Skeletal muscle tissue (tissue), 4 donors: ENCODE measurements around the gene GNAI2. TPM values are rescaled to one million over a fixed set of nuclear protein-coding genes. Genes with fewer than 3 reads are reported as not detected.
A peak's percentile ranks its signal among the peaks of the same experiment; 100 is the strongest.

Source experiments
- H3K27ac ChIP-seq: one replicate; pipeline ENCODE4 v1.7.0; 2013; ENCODE audit warnings: mild to moderate bottlenecking, low read depth, low read length, inconsistent platforms
- H3K27me3 ChIP-seq, 3 donors: one replicate each; pipeline ENCODE4 v1.7.0; 2013; ENCODE audit warnings: low read length in 3 of 3; ENCODE audit not compliant: control insufficient read depth in 3 of 3, insufficient read depth in 3 of 3
- H3K36me3 ChIP-seq, 3 donors: one replicate each; pipeline ENCODE4 v1.7.0; 2013; ENCODE audit warnings: low read length in 3 of 3; ENCODE audit not compliant: control insufficient read depth in 3 of 3, insufficient read depth in 3 of 3
- H3K4me1 ChIP-seq, 3 donors: one replicate each; pipeline ENCODE4 v1.7.0; 2013; ENCODE audit warnings: low read length in 3 of 3, mild to moderate bottlenecking in 3 of 3; ENCODE audit not compliant: control insufficient read depth in 3 of 3, insufficient read depth in 3 of 3
- H3K4me3 ChIP-seq, 3 donors: one replicate each; pipeline ENCODE4 v1.7.0; 2013; ENCODE audit warnings: low read length in 3 of 3
- H3K9ac ChIP-seq, 3 donors: one replicate each; pipeline ENCODE4 v1.7.0; 2013; ENCODE audit warnings: low read length in 3 of 3, mild to moderate bottlenecking in 3 of 3, moderate library complexity in 2 of 3, low read depth in 1 of 3
- H3K9me3 ChIP-seq, 3 donors: one replicate each; pipeline ENCODE4 v1.7.0; 2013; ENCODE audit warnings: low read length in 3 of 3; ENCODE audit not compliant: control insufficient read depth in 3 of 3
- total RNA-seq: library from RNA; depleted of rRNA; stranded (reverse); fragments of >200 nt; gene quantifications from one replicate; pipeline ENCODE4 v1.2.3, GENCODE V29; 2014
- donor health status: Osteomylitis.

The GNAI2 gene
- total RNA-seq, 1 donor from 2014 or later, result 78.8 TPM

GRCh38 chr3:50293079-50293801 lies 57.2 kb downstream of the GNAI2 start:
- Histone ChIP-seq H3K27me3 (no peaks in the 10 kb centered on the region), H3K4me3 (peak overlapping the region; percentile 82 to 90 (median 85)), H3K36me3 (peaks cover 21 to 28% (median 25%) of the 10 kb centered on the region in 3 donors), H3K27ac (peak overlapping the region; percentile 97), H3K9ac (peak overlapping the region; percentile 77 to 98 (median 92)), H3K9me3 (no peaks in the 10 kb centered on the region), H3K4me1 (peaks cover 23 to 44% (median 26%) of the 10 kb centered on the region in 3 donors)

GRCh38 chr3:50294089-50294488 lies 58.1 kb downstream of the GNAI2 start:
- Histone ChIP-seq H3K27ac (no peak overlapping the region), H3K4me3 (no peak overlapping the region), H3K36me3 (peaks cover 13 to 19% (median 16%) of the 10 kb centered on the region in 3 donors), H3K9ac (no peak overlapping the region), H3K9me3 (no peaks in the 10 kb centered on the region), H3K4me1 (peaks cover 32 to 52% (median 34%) of the 10 kb centered on the region in 3 donors), H3K27me3 (no peaks in the 10 kb centered on the region)

DNA sequence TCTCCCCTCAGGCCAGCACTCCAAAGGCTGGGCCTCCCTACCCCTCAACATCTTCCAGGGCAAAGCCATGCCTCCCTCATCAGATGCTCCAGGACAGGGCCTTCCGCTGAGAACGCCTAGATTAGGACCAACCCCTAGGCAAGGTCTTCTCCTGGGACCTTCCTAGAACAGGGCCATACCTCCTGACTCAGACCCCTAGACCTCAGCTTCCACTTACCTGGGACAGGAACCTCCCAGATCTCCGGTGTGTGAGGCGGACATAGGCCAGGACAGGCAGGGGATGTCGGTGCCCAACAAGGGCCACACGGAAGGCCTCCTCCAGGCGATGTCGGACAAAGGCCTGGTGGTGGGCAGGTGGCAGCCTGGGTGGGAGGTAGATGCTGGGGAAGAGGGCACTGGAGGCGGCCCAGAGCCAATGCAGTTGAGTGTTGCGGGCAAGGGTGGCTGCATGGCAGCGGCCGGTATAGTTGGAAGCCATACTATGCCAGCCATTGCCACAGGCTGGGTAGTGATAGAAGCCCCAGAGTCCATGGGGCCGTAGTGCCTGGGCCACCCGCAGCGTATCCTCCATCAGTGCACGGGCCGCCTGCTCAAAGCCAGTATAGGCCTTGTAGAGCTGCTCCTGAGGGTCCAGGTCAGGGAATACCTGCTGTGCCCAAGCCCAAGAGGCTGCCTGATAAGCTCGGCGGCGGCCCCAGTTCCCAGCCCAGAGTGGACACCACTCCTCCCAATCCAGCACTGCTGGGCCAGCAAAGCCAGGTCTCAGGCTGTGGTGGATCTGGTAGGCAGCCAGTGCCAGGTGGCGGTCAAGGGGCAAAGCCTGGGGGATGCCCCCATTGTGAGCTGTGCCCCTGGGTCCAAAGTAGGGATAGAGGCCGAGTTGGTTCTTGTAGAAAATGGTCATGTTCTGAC lies 58.7 kb downstream of the GNAI2 start:
- Histone ChIP-seq H3K27ac (no peak overlapping the region), H3K27me3 (no peaks in the 10 kb centered on the region), H3K4me1 (peaks cover 34 to 54% (median 36%) of the 10 kb centered on the region in 3 donors), H3K9ac (no peak overlapping the region), H3K36me3 (peaks cover 6 to 12% (median 10%) of the 10 kb centered on the region in 3 donors), H3K4me3 (no peak overlapping the region), H3K9me3 (no peaks in the 10 kb centered on the region)

GRCh38 chr3:50295553-50296431 lies 59.8 kb downstream of the GNAI2 start:
- Histone ChIP-seq H3K4me3 (no peak overlapping the region), H3K4me1 (peaks cover 44 to 55% (median 45%) of the 10 kb centered on the region in 3 donors), H3K9ac (no peak overlapping the region), H3K27me3 (no peaks in the 10 kb centered on the region), H3K36me3 (peaks cover 0 to 4% (median 2%) of the 10 kb centered on the region in 3 donors), H3K9me3 (no peaks in the 10 kb centered on the region), H3K27ac (no peak overlapping the region)

DNA sequence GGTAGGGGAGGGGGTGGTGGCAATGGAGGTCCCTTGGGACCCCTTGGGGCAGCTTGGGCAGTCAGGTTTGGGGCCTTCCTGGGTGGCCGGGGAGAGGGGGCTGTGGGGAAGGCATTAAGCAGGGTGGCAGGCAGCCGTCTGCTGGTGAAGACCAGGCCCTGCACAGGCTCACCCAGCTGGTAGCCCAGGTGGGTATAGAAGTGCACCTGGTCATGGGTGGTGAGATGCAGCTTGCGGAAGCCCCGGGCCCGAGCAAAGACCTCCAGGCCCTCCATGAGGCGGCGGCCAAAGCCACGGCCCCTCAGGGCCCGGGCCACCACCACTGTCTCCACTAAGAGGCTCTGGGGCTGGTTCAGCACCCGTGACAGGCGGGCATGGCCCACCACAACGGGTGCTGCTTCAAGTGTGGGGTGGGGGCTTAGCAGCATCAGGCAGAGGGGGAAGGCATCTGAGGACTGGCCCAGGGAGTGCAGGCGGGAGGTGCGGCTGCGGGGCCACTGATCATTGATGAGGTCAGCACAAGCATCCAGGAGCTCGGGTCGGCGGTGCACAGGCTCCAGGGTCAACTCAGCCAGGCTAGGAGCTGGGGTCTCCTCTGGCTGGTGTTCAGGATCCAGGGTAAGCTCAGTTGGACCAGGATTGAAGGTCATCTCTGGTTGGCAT lies 60.8 kb downstream of the GNAI2 start:
- Histone ChIP-seq H3K9ac (no peak overlapping the region), H3K36me3 (peaks cover 0 to 5% (median 4%) of the 10 kb centered on the region in 3 donors), H3K27ac (no peak overlapping the region), H3K4me3 (no peak overlapping the region), H3K9me3 (no peaks in the 10 kb centered on the region), H3K4me1 (peaks cover 40 to 49% (median 42%) of the 10 kb centered on the region in 3 donors), H3K27me3 (no peaks in the 10 kb centered on the region)

GRCh38 chr3:50297384-50297775 lies 61.4 kb downstream of the GNAI2 start:
- no peak overlapping the region for H3K27ac ChIP-seq
- H3K4me1 ChIP-seq, result peaks cover 43 to 54% (median 47%) of the 10 kb centered on the region in 3 donors

GRCh38 chr3:50297896-50298725 lies 62.1 kb downstream of the GNAI2 start:
- peak overlapping the region; percentile 88 for H3K27ac ChIP-seq
- H3K36me3 ChIP-seq, result peaks cover 0 to 5% (median 4%) of the 10 kb centered on the region in 3 donors
- no peaks in the 10 kb centered on the region for H3K27me3 ChIP-seq
- H3K9me3 ChIP-seq, result no peaks in the 10 kb centered on the region
- peaks cover 44 to 55% (median 48%) of the 10 kb centered on the region in 3 donors for H3K4me1 ChIP-seq
- H3K9ac ChIP-seq, result peak overlapping the region; percentile 79 to 98 (median 93)
- H3K4me3 ChIP-seq, result peak overlapping the region; percentile 96 to 98 (median 98)

More at GRCh38 chr3:50297384-50297775, 61.4 kb downstream of the GNAI2 start:
- H3K9ac ChIP-seq, result peak overlapping the region in 1 of 3 donors; percentile 16
- H3K36me3 ChIP-seq, result peaks cover 0 to 5% (median 4%) of the 10 kb centered on the region in 3 donors
- no peaks in the 10 kb centered on the region for H3K27me3 ChIP-seq
- H3K4me3 ChIP-seq, result no peak overlapping the region
- no peaks in the 10 kb centered on the region for H3K9me3 ChIP-seq

DNA sequence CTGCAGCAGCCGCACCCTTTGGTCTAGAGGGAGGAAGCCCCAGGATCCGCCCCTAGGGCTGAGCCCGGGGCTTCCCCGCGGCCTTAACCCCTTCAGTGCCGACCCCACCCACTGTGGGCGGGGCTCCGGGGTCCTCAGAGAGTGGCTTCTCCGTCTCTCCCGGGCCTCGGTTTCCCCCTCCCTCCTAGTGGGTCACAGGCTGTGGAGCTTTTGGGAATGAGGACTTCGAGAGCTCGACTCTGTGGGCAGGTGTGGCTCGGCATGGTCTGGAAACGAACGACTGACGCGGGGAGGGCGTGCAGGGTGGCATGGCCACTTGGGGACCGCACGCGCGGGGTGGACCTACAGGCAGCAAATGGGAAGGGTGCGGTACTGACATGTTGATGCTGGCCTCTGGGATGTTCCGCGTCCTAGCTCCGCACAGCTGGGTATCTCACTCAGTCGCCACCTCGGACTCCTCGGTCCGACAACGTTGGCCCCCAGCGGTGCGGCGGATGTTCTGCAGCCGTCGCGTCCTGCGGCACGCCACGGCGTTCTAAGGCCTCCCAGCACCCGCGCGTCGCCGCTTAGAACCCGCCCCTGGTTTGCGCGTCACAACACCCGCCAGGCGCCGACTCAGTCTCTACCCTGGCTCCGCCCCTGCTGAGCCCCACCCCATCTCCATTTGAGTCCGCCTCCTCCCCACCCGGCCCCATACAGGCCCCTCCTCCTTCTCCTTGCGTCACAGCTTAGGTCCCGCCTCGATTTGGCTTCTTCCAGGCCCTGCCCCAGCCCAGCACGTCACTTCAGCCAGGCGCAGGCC lies 63.0 kb downstream of the GNAI2 start, which contains the start of the genes HYAL3 and NAA80:
Gene HYAL3, minus strand, starts transcription at position 570 of the 802 bp plus-strand sequence. CDS start 3,803 bp downstream, outside the sequence.
Gene NAA80, minus strand, starts transcription at position 570 of the 802 bp plus-strand sequence. CDS start 1,942 bp downstream, outside the sequence.
- peak within 1 kb of the TSS; percentile 96 to 98 (median 98) for H3K4me3 ChIP-seq
- H3K27ac ChIP-seq, result peak within 1 kb of the TSS; percentile 88
- H3K9me3 ChIP-seq, result no peaks in the 10 kb centered on the region
- H3K27me3 ChIP-seq, result no peaks in the 10 kb centered on the region
- peak within 1 kb of the TSS; percentile 83 to 98 (median 94) for H3K9ac ChIP-seq
- peaks cover 44 to 54% (median 44%) of the 10 kb centered on the region in 3 donors for H3K4me1 ChIP-seq
- peaks cover 0 to 5% (median 4%) of the 10 kb centered on the region in 3 donors for H3K36me3 ChIP-seq
